DOHH2 (cell line): ENCODE measurements around the gene ARF3.
A peak's percentile ranks its signal among the peaks of the same experiment; 100 is the strongest.

Source experiments
- CTCF ChIP-seq: fragments of 200-600 bp; sonication (generic); IDR thresholded peaks from one replicate; pipeline ENCODE4 v1.5.1; 2014; ENCODE audit warnings: antibody characterized with exemption, mild to moderate bottlenecking, low read depth, low read length; ENCODE audit not compliant: poor library complexity, severe bottlenecking
- EZH2phosphoT487 ChIP-seq: fragments of 200-600 bp; sonication (generic); IDR thresholded peaks from 2 replicates; pipeline ENCODE4 v1.6.1; 2017; ENCODE audit warnings: borderline replicate concordance, mild to moderate bottlenecking, antibody characterized with exemption, low read length, moderate library complexity, mixed read lengths

GRCh38 chr12:48988030-48988649 is 30.9 kb upstream of the ARF3 start:
- TF ChIP-seq CTCF: peak; percentile 99
- TF ChIP-seq EZH2phosphoT487: no peak
